Fibroblast of lung (primary cell): Measurements from ENCODE around the gene SORL1-AS1.

ENCODE experiments used
- DNase-seq, 2 donors: peaks; one replicate each; pipeline versions ENCODE4 v3.0.0 to v3.0.0-alpha.2; 2010; ENCODE audit warnings: low read depth in 2 of 2
- H2AFZ ChIP-seq: 2 replicates; pipeline ENCODE4 v1.5.1; 2012; ENCODE audit warnings: low read length, control low read depth, inconsistent platforms
- H3K27ac ChIP-seq: 2 replicates; pipeline ENCODE4 v1.5.1; 2011; ENCODE audit warnings: low read length, control low read depth; ENCODE audit not compliant: insufficient read depth
- H3K27me3 ChIP-seq: 2 replicates; pipeline ENCODE4 v1.5.1; 2011; ENCODE audit warnings: mild to moderate bottlenecking, low read length; ENCODE audit not compliant: control insufficient read depth, insufficient read depth
- H3K36me3 ChIP-seq: 2 replicates; pipeline ENCODE4 v1.5.1; 2011; ENCODE audit warnings: low read length; ENCODE audit not compliant: control insufficient read depth, insufficient read depth
- H3K4me1 ChIP-seq: 2 replicates; pipeline ENCODE4 v1.5.1; 2011; ENCODE audit warnings: low read length; ENCODE audit not compliant: control insufficient read depth, insufficient read depth; ENCODE audit errors: extremely low read depth
- H3K4me2 ChIP-seq: 2 replicates; pipeline ENCODE4 v1.5.1; 2011; ENCODE audit warnings: low read length, control low read depth; ENCODE audit not compliant: insufficient read depth; ENCODE audit errors: extremely low read depth
- H3K4me3 ChIP-seq, 4 experiments: fragments of 200-600 bp in 1 of 4; sonication (generic) in 1 of 4; replicated peaks in 1 of 4; 2 replicates each; pipeline ENCODE4 v1.5.1; 2011 to 2016; ENCODE audit warnings: low read length in 4 of 4, low read depth in 3 of 4, mild to moderate bottlenecking in 3 of 4, control low read depth in 2 of 4, inconsistent platforms in 1 of 4, mixed read lengths in 1 of 4; ENCODE audit not compliant: insufficient read depth in 1 of 4; ENCODE audit errors: control extremely low read depth in 1 of 4
- H3K79me2 ChIP-seq: 2 replicates; pipeline ENCODE4 v1.5.1; 2012; ENCODE audit warnings: mild to moderate bottlenecking, low read length, inconsistent platforms; ENCODE audit not compliant: control insufficient read depth, insufficient read depth
- H3K9ac ChIP-seq: 2 replicates; pipeline ENCODE4 v1.5.1; 2011; ENCODE audit warnings: mild to moderate bottlenecking, low read length, control low read depth; ENCODE audit not compliant: insufficient read depth
- H3K9me3 ChIP-seq: 2 replicates; pipeline ENCODE4 v1.5.1; 2012; ENCODE audit warnings: low read depth, low read length; ENCODE audit not compliant: control insufficient read depth, insufficient read depth
- H4K20me1 ChIP-seq: 2 replicates; pipeline ENCODE4 v1.5.1; 2011; ENCODE audit warnings: low read length; ENCODE audit not compliant: control insufficient read depth, insufficient read depth; ENCODE audit errors: extremely low read depth
- EZH2 ChIP-seq: IDR thresholded peaks from 2 replicates; pipeline ENCODE4 v1.5.1; 2012; ENCODE audit warnings: low read length, control low read depth, mild to moderate bottlenecking; ENCODE audit errors: missing control alignments
- TF ChIP-seq, protein P1 (sequence below), 2 donors: IDR thresholded peaks in 1 of 2; conservative IDR thresholded peaks in 1 of 2; 1 replicate in 1 of 2; 2 replicates in 1 of 2; pipeline ENCODE4 v1.5.1; 2011 to 2012; ENCODE audit warnings: low read length in 2 of 2, control low read depth in 1 of 2, inconsistent platforms in 1 of 2, low read depth in 1 of 2, mild to moderate bottlenecking in 1 of 2

SORL1-AS1 gene

GRCh38 chr11:121486054-121486453, 33.3 kb upstream of the SORL1-AS1 start:
- no peak for DNase-seq

GRCh38 chr11:121485216-121485615, 32.4 kb upstream of the SORL1-AS1 start:
- Histone ChIP-seq H3K36me3 (no peaks in the 10 kb centered on the region), H3K27ac (no peak overlapping the region)
- no peak for TF ChIP-seq EZH2
- TF ChIP-seq, protein P1, sequence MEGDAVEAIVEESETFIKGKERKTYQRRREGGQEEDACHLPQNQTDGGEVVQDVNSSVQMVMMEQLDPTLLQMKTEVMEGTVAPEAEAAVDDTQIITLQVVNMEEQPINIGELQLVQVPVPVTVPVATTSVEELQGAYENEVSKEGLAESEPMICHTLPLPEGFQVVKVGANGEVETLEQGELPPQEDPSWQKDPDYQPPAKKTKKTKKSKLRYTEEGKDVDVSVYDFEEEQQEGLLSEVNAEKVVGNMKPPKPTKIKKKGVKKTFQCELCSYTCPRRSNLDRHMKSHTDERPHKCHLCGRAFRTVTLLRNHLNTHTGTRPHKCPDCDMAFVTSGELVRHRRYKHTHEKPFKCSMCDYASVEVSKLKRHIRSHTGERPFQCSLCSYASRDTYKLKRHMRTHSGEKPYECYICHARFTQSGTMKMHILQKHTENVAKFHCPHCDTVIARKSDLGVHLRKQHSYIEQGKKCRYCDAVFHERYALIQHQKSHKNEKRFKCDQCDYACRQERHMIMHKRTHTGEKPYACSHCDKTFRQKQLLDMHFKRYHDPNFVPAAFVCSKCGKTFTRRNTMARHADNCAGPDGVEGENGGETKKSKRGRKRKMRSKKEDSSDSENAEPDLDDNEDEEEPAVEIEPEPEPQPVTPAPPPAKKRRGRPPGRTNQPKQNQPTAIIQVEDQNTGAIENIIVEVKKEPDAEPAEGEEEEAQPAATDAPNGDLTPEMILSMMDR (conservative IDR thresholded peaks at IDR 0.05 in 1 of 2, IDR thresholded peaks at IDR 0.05 in 1 of 2; ENCODE audit: low read depth in 1 of 2, low read length in 2 of 2) = no peak

More at GRCh38 chr11:121486054-121486453, 33.3 kb upstream of the SORL1-AS1 start:
- Histone ChIP-seq H3K9me3 (no peaks in the 10 kb centered on the region), H3K79me2 (no peaks in the 10 kb centered on the region), H3K27me3 (peaks cover 3% of the 10 kb centered on the region), H3K27ac (no peak overlapping the region), H3K36me3 (no peaks in the 10 kb centered on the region), H4K20me1 (no peaks in the 10 kb centered on the region), H3K4me2 (no peak overlapping the region), H2AFZ (no peak overlapping the region), H3K4me3 (no peak overlapping the region), H3K9ac (no peak overlapping the region), H3K4me1 (no peaks in the 10 kb centered on the region)
- no peak for TF ChIP-seq EZH2
- TF ChIP-seq, protein P1 (conservative IDR thresholded peaks at IDR 0.05 in 1 of 2, IDR thresholded peaks at IDR 0.05 in 1 of 2; ENCODE audit: low read depth in 1 of 2, low read length in 2 of 2) = no peak

GRCh38 chr11:121483805-121484480, 31.2 kb upstream of the SORL1-AS1 start:
- TF ChIP-seq EZH2 = no peak
- TF ChIP-seq, protein P1 (conservative IDR thresholded peaks at IDR 0.05 in 1 of 2, IDR thresholded peaks at IDR 0.05 in 1 of 2; ENCODE audit: low read depth in 1 of 2, low read length in 2 of 2) = no peak
- Histone ChIP-seq H3K4me2 (no peak overlapping the region), H3K36me3 (no peaks in the 10 kb centered on the region), H3K27me3 (peaks cover 3% of the 10 kb centered on the region), H3K4me1 (no peaks in the 10 kb centered on the region), H3K9ac (no peak overlapping the region), H4K20me1 (no peaks in the 10 kb centered on the region), H3K4me3 (no peak overlapping the region), H2AFZ (no peak overlapping the region), H3K9me3 (no peaks in the 10 kb centered on the region), H3K79me2 (no peaks in the 10 kb centered on the region), H3K27ac (no peak overlapping the region)
- DNase-seq = no peak

More at GRCh38 chr11:121485216-121485615, 32.4 kb upstream of the SORL1-AS1 start:
- Histone ChIP-seq H3K27me3 (peaks cover 3% of the 10 kb centered on the region), H3K9me3 (no peaks in the 10 kb centered on the region), H4K20me1 (no peaks in the 10 kb centered on the region), H3K79me2 (no peaks in the 10 kb centered on the region), H3K9ac (no peak overlapping the region), H3K4me3 (no peak overlapping the region), H3K4me1 (no peaks in the 10 kb centered on the region), H3K4me2 (no peak overlapping the region), H2AFZ (no peak overlapping the region)
- no peak for DNase-seq
